ENCODE data around the gene CUX1.

- TF ChIP-seq CTCF (IDR thresholded peaks at IDR 0.05) (no peak), POLR2A (IDR thresholded peaks at IDR 0.05) (no peak)
Measured at GRCh38 chr7:101933028-101933427, 115.6 kb downstream of the CUX1 start.
